ENCODE measurements around the gene SH2D1B. TPM values are rescaled to one million over a fixed set of nuclear protein-coding genes. Genes with fewer than 3 reads are reported as not detected.
"Not testable (repeated sequence)": the region's sequence is repeated elsewhere in the genome, so short reads cannot be mapped to it uniquely, and the experiment has no call there.

SH2D1B gene
- total RNA-seq, 1 experiment from 2014 or later, result 0.34 TPM

- Histone ChIP-seq H3K4me1 (ENCODE audit: insufficient read depth, low read length, poor library complexity, severe bottlenecking) (peaks cover 13% of the 10 kb centered on the region), H3K4me3 (ENCODE audit: low read depth, low read length, poor library complexity, severe bottlenecking) (no peak overlapping the region), H3K27ac (ENCODE audit: low read depth, low read length, poor library complexity, severe bottlenecking) (no peak overlapping the region), H3K27me3 (replicated peaks; ENCODE audit: insufficient read depth, low read depth, low read length, poor library complexity) (no peaks in the 10 kb centered on the region), H3K9me3 (ENCODE audit: low read depth, low read length, poor library complexity, severe bottlenecking) (no peaks in the 10 kb centered on the region), H3K36me3 (ENCODE audit: insufficient read depth, low read length, poor library complexity, severe bottlenecking) (no peaks in the 10 kb centered on the region)
- no TSS peak for BruUV-seq (replicated peaks)
- DNase-seq (ENCODE audit: low spot score), result no peak
- intact Hi-C loops (cut with micrococcal nuclease; ENCODE audit: unreplicated experiment), result no loop called here
- no peak for TF ChIP-seq EZH2 (IDR thresholded peaks at IDR 0.05; ENCODE audit: borderline replicate concordance, low read depth, low read length, poor library complexity, severe bottlenecking)
- TF ChIP-seq CTCF (conservative IDR thresholded peaks at IDR 0.05; ENCODE audit: low read depth, low read length), result no peak
- ChIA-PET CTCF (no interaction called here), POLR2A (ENCODE audit: low non-redundant PET) (no interaction called here)
Measured at GRCh38 chr1:162446946-162447345, 35.0 kb upstream of the SH2D1B start.

- intact Hi-C loops (cut with micrococcal nuclease; ENCODE audit: unreplicated experiment), result no loop called here
Measured at GRCh38 chr1:162444903-162445302, 33.0 kb upstream of the SH2D1B start.

GRCh38 chr1:162432977-162433713 is 21.2 kb upstream of the SH2D1B start:
- BruUV-seq (replicated peaks); POLR2A ChIA-PET (ENCODE audit: low non-redundant PET): not testable (repeated sequence)

More at GRCh38 chr1:162444903-162445302, 33.0 kb upstream of the SH2D1B start:
- no peak overlapping the region for H3K27ac ChIP-seq (ENCODE audit: low read depth, low read length, poor library complexity, severe bottlenecking)
- H3K4me1 ChIP-seq (ENCODE audit: insufficient read depth, low read length, poor library complexity, severe bottlenecking), result peaks cover 13% of the 10 kb centered on the region
- no TSS peak for BruUV-seq (replicated peaks)
- H3K9me3 ChIP-seq (ENCODE audit: low read depth, low read length, poor library complexity, severe bottlenecking), result no peaks in the 10 kb centered on the region
- ChIA-PET POLR2A (ENCODE audit: low non-redundant PET) (interaction anchor here (0.6 to 1.2 kb wide), 3 partner anchors 46 to 517 kb away, joined by 3 to 4 read pairs (median 3); no protein-coding TSS in a partner anchor), CTCF (no interaction called here)
- no peaks in the 10 kb centered on the region for H3K36me3 ChIP-seq (ENCODE audit: insufficient read depth, low read length, poor library complexity, severe bottlenecking)
- no peak for DNase-seq (ENCODE audit: low spot score)
- no peaks in the 10 kb centered on the region for H3K27me3 ChIP-seq (replicated peaks; ENCODE audit: insufficient read depth, low read depth, low read length, poor library complexity)
- H3K4me3 ChIP-seq (ENCODE audit: low read depth, low read length, poor library complexity, severe bottlenecking), result no peak overlapping the region
- no peak for TF ChIP-seq CTCF (conservative IDR thresholded peaks at IDR 0.05; ENCODE audit: low read depth, low read length)
- no peak for TF ChIP-seq EZH2 (IDR thresholded peaks at IDR 0.05; ENCODE audit: borderline replicate concordance, low read depth, low read length, poor library complexity, severe bottlenecking)

GRCh38 chr1:162430583-162430982 is 18.6 kb upstream of the SH2D1B start:
- intact Hi-C loops (cut with micrococcal nuclease; ENCODE audit: unreplicated experiment), result no loop called here
- POLR2A ChIA-PET (ENCODE audit: low non-redundant PET), result no interaction called here
- H3K4me3 ChIP-seq (ENCODE audit: low read depth, low read length, poor library complexity, severe bottlenecking), result no peak overlapping the region
- DNase-seq (ENCODE audit: low spot score), result no peak
- CTCF ChIA-PET, result no interaction called here
- no TSS peak for BruUV-seq (replicated peaks)
- no peaks in the 10 kb centered on the region for H3K36me3 ChIP-seq (ENCODE audit: insufficient read depth, low read length, poor library complexity, severe bottlenecking)
- TF ChIP-seq CTCF (conservative IDR thresholded peaks at IDR 0.05; ENCODE audit: low read depth, low read length) (no peak), EZH2 (IDR thresholded peaks at IDR 0.05; ENCODE audit: borderline replicate concordance, low read depth, low read length, poor library complexity, severe bottlenecking) (no peak)
- no peaks in the 10 kb centered on the region for H3K4me1 ChIP-seq (ENCODE audit: insufficient read depth, low read length, poor library complexity, severe bottlenecking)
- H3K9me3 ChIP-seq (ENCODE audit: low read depth, low read length, poor library complexity, severe bottlenecking), result no peaks in the 10 kb centered on the region
- H3K27me3 ChIP-seq (replicated peaks; ENCODE audit: insufficient read depth, low read depth, low read length, poor library complexity), result no peaks in the 10 kb centered on the region
- no peak overlapping the region for H3K27ac ChIP-seq (ENCODE audit: low read depth, low read length, poor library complexity, severe bottlenecking)

More at GRCh38 chr1:162432977-162433713, 21.2 kb upstream of the SH2D1B start:
- H3K4me3 ChIP-seq (ENCODE audit: low read depth, low read length, poor library complexity, severe bottlenecking); DNase-seq (ENCODE audit: low spot score); H3K4me1 ChIP-seq (ENCODE audit: insufficient read depth, low read length, poor library complexity, severe bottlenecking); H3K27ac ChIP-seq (ENCODE audit: low read depth, low read length, poor library complexity, severe bottlenecking); H3K36me3 ChIP-seq (ENCODE audit: insufficient read depth, low read length, poor library complexity, severe bottlenecking); H3K9me3 ChIP-seq (ENCODE audit: low read depth, low read length, poor library complexity, severe bottlenecking); H3K27me3 ChIP-seq (replicated peaks; ENCODE audit: insufficient read depth, low read depth, low read length, poor library complexity); intact Hi-C loops (cut with micrococcal nuclease; ENCODE audit: unreplicated experiment); CTCF ChIA-PET: not testable (repeated sequence)
